HG03039 (cell line): ENCODE measurements around the gene MAGI2.
"Not testable (repeated sequence)": the region's sequence is repeated elsewhere in the genome, so short reads cannot be mapped to it uniquely, and the experiment has no call there.

Experiments
- ATAC-seq: cut with Tn5 transposase; IDR thresholded peaks from one replicate; pipeline ENCODE4 v1.9.1; 2021; ENCODE audit warnings: mild to moderate bottlenecking, moderate library complexity; ENCODE audit not compliant: unreplicated experiment

MAGI2 gene

DNA sequence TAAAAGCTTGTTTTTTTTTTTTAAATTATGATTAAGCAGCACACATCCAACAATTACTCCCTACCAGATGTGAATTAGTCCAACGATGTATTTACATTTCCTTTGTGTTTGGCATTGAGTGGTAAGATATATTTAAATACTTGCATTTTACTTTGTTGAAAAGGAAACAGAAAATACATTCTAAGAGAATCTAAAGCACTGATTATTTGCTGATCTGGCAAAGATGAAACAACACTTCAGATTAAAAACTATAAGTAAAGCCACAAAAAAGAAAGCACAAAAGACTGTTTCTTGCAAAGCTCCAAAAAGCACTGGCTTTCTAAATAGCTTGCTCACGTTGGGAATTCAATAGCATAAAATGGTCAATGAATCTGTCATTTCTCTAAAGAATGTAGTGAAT, 1188.4 kb downstream of the MAGI2 start:
- no peak for ATAC-seq

DNA sequence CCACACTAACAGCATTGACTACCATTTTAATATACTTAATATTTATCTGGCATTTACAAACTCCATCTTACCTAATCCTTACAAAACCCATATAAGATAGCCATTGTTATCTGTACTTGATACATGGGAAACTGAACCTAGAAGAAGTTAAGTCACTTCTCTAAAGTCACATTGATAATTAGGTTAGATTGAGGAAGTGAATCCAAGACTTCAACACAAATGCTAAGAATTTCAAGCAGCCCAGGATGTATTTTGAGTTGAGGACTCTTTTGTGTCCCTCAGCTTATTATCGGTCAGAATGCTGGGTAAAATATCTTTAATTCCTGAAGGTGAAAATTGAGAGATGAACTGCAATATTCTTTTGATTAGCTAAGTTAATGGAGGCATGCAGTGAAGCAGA, 1189.4 kb downstream of the MAGI2 start:
- no peak for ATAC-seq

GRCh38 chr7:78261739-78262138, 1191.7 kb downstream of the MAGI2 start:
- no peak for ATAC-seq

DNA sequence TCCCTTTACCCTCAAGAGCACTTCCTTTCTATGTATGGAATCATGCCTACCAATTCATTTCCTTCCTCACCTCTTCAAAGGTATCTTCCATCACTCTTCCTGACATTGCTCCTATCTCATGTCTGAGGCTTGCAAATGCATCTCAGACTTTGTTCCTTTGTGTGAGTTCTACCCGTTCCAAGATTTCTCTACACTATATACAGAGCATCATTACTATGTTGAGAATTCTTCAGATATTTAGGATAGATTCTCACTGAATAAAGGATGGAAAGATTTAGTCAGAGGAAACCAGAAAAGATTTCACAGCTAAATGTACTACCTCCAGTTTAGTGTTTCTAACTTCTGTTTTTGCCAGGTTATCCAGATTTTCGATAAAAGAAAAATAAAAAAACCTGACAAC, 1192.2 kb downstream of the MAGI2 start:
- ATAC-seq: no peak

GRCh38 chr7:78260826-78261225, 1192.6 kb downstream of the MAGI2 start:
- no peak for ATAC-seq

- ATAC-seq: no peak
These were observed 1198.8 kb downstream of the MAGI2 start for GRCh38 chr7:78254726-78255055.

DNA sequence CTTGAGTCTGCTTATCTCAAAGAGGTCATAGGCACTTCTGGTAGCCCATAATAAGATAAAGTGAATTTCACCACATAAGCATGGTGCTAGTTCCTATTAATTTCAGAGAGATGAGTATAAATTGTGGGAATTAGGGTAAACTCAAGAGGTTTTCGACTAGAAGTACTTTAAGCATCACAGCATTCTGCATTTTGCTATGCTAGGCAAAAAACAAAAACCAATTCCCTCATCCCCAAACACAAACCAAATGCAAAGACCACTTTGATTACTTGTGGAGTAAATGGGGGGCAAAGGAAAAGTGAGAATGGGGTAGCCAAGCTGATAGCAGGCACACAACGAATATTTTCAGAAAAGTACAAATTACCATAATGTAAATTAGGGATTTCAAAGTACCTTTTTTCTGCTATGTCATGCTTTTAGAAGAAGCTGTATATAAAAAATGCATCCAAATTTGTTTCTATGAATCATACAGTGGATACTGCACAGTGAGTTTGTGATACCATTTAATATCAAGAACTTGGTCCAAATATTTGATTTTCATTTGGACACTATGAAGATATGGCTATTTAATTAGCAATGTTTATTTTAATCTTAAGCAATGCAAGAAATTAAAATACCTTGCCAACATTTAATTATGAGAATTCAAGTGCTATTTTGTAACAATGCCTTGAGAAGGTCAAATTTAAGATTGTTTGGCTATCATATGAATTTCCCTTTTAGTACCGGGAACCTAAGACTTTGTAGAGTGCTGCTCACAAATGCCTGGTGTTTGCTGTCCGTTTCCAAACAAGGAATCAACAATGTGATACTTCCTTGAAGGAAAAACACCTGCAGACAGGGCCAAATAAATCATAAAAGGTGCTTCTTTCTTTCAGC, 1199.4 kb downstream of the MAGI2 start:
- no peak for ATAC-seq

DNA sequence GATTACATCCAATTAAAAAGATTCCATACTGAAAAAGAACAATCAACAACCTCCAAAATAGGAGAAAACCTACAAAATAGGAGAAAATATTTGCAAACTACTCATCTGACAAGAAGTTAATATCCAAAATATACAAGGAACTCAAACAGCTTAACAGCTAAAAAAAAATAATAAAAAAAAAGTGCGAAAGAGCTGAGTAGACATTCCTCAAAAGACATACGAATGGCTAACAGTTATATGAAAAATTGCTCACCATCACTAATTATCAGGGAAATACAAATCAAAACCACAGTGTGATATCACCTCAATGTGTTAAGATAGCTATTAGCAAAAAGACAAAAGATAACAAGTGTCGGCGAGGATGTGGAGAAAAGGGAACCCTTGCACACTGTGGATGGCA, 1204.6 kb downstream of the MAGI2 start:
- ATAC-seq: no peak

DNA sequence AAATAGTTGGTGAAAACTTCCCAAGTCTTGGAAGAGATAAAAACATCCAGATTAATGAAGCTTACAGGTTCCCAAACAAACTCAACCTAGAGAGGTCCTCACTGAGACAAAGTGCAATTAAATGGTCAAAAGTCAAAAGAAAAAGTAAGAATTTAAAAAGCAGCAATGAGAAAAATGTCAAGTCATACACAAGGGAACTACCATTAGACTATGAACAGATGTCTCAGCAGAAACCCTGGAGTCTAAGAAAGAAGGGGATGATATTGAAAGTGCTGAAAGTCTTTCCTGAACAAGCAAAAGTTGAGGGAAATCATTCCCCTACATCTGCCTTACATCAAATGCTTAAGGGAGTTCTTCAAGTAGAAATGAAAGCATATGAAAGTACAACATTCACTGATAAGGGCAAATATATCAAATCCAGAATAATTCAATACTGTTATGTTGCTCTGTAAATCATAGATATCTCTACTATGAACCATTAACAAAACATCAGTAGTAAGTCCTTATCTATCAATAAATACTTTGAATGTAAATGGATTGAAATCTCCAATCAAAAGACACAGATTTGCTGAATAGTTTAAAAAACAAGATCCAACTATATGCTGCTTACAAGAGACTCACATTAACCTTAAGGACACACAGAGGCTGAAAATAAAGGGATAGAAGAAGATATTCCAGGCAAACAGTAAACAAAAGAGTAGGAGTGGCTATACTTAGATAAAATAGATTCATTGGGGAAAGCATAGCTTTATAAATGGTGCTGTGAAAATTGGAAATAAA, 1205.4 kb downstream of the MAGI2 start:
- ATAC-seq: no peak

DNA sequence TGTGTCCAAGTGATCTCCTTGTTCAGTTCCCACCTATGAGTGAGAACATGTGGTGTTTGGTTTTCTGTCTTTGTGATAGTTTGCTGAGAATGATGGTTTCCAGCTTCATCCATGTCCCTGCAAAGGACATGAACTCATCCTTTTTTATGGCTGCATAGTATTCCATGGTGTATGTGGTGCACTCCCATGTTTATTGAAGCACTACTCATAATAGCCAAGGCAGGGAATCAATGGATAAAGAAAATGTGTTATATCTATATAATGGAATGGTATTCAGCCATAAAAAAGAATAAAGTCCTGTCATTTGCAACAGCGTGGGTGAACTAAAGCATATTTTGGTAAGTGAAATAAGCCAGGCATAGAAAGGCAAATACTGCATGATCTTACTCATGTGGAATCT, 1213.3 kb downstream of the MAGI2 start:
- not testable (repeated sequence) for ATAC-seq

- ATAC-seq: no peak
These were observed 1218.8 kb downstream of the MAGI2 start for GRCh38 chr7:78234634-78235033.

DNA sequence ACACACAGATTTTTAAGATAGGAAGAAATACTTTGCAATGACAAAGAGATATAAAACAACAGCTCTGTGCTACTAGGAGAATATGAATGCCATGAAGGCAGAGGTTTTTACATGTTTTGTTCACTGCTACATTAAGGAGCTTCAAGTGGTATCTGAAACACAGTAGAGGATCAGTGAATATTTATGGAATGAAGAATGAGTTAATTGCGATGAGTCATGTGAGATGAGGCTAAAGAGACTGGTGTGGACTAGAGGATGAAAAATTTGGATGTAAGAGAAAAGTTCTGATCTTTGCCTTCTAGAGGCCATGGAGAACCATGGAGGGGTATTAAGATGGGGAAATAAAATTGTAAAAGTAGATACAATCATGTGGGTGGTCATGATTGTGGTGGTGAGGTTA, 1220.7 kb downstream of the MAGI2 start:
- ATAC-seq: no peak

- no peak for ATAC-seq
These were observed 1227.3 kb downstream of the MAGI2 start for GRCh38 chr7:78226059-78226719.

DNA sequence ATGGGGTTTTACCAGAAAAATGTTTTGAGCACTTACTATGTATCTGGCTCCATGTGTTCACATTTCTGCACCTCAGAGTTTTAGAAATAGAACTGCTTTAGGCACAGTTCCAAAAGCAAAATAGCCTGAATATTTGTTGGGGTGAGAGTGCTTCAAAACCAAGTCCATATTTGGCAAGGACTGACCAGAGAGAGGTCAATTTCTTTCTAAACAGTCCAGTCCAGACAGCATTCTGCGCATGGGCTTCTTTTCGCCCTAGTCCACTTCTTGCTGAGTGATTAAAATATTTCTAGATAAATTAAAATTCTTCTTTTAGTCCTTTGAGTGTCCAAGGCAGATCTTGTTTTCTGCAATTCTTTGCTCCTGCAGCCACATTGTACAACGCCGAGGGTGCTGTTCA, 1227.9 kb downstream of the MAGI2 start:
- no peak for ATAC-seq

DNA sequence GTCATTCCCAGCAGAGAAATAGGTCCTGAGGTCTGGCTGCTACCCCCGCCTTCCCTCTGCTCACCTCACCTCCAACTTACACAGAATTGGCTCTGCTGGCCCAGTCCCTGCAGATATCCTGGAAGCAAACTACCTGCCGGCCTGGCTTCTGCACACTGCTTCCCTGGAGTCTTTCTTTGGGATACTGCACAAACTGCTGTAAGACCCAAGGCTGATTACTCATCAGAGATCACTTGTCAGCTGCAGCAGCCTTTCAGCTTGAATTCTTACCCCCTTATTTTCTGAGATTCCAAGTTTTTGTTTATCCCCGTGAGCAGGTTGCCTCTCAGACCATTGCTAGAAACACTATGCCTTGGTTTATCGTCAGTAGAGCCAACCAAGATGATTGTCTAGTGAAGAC, 1228.5 kb downstream of the MAGI2 start:
- ATAC-seq: no peak

GRCh38 chr7:78223598-78223997, 1229.9 kb downstream of the MAGI2 start:
- ATAC-seq: no peak

DNA sequence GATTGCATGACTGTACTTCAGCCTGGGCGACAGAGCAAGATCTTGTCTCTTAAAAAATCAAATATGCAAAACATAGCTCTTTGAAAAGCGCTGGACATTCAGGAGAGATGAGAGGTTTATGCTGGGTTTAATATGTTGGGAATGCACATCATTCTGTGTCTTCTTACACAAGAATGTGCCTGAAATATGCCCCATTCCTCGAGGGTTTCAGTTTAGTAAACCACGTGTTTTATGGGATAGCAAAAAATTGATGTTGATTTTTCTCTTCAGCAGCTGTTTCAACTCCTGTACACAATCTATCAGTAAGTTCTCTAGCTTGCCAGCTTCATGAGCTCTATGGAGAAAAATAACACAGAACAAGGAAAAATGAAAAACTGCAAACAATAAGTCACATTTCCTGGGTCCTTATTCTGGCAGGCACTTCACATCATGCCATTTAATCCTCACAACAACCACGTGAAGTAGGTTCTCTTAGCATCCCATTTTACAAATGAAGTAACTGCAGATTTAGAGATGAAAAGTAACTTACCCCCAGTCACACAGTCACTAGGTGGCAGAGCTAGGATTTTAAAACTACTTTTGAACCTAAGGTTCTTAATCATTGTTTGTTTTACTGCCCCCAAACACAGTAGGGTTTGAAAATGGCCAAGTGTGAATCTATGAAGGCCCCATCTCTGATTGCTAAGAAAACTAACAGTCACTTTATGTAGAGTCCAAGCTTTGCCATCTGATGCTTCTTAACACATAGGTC, 1231.3 kb downstream of the MAGI2 start:
- no peak for ATAC-seq

- ATAC-seq: no peak
These were observed 1232.7 kb downstream of the MAGI2 start for GRCh38 chr7:78220754-78221153.

- ATAC-seq: no peak
These were observed 1234.6 kb downstream of the MAGI2 start for GRCh38 chr7:78218876-78219275.

DNA sequence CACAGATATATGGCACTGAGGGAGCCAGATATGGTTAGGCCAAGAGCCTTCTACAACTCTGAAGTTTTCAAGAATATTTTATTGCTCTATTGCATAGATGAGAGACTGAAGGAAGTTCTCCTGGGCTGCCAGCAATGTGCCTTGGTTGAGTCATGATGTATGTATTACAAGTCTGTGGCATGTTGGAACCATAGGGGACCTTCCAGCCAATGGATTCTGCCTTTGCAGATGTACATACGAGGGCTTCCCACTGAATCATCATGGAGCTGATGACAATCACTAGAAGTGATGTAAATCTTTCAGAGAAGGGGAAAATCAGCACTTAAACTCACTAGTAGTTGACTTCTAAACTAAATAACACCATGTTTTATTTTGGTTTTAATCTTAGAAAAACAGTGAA, 1235.4 kb downstream of the MAGI2 start:
- ATAC-seq: no peak

DNA sequence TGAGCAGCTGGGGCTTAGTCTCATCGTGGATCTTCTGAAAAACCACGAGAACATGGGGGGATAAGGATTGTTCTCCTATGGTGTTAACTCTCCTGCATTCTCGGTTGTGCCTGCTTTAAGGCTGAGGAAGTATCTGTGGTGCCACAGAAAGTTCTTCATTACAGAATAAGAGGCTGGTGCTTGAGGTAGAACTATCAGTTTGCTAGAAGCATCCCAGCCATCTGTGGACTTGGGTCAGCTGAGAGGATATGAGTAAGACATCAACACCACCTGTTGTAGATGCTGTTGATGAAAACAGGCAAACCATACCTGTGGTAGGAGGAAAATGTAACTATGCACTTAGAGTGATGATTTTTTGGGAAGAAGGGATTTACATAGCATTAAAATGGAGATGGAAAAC, 1238.3 kb downstream of the MAGI2 start:
- ATAC-seq: no peak
